Adipose tissue (tissue), 3 donors: ENCODE measurements around the gene BTBD1. TPM values are rescaled to one million over a fixed set of nuclear protein-coding genes. Genes with fewer than 3 reads are reported as not detected.
"Not testable (repeated sequence)": the region's sequence is repeated elsewhere in the genome, so short reads cannot be mapped to it uniquely, and the experiment has no call there.

ENCODE experiments used
- H3K27ac ChIP-seq: one replicate; pipeline ENCODE4 v1.5.1; 2013; ENCODE audit warnings: low read depth, low read length
- WGBS, 3 donors: extraction: QIAGEN DNeasy Blood & Tissue Kit; methylation state at CpG; one replicate each; pipeline ENCODE4 v1.1.7; 2013; 5-methylcytosine and 5-hydroxymethylcytosine counted together
- polyA plus RNA-seq, 3 donors: library from polyadenylated mRNA; stranded (reverse); fragments of 200-250 nt; gene quantifications; one replicate each; pipeline ENCODE4 v1.2.3, GENCODE V29; 2013
- donor health status: healthy with polysubstance abuse.
- donor health status: Bipolar disorder and iron deficiency.
- donor health status: healthy.

The BTBD1 gene
- polyA plus RNA-seq, 3 donors = 14.6 to 30.6 (median 29.1) TPM

GRCh38 chr15:83100097-83100646 lies 33.1 kb upstream of the BTBD1 start:
- WGBS, 3 donors = 29 to 66% (median 48%) methylated on average over 2 of the region's 2 CpGs
- no peak overlapping the region for H3K27ac ChIP-seq

GRCh38 chr15:83099290-83099689 lies 32.2 kb upstream of the BTBD1 start:
- no peak overlapping the region for H3K27ac ChIP-seq

GRCh38 chr15:83098079-83098478 lies 31.0 kb upstream of the BTBD1 start:
- H3K27ac ChIP-seq = no peak overlapping the region

More at GRCh38 chr15:83099290-83099689, 32.2 kb upstream of the BTBD1 start:
- 58 to 73% (median 69%) methylated on average over 2 of the region's 2 CpGs for WGBS, 3 donors

- WGBS, 3 donors = 85 to 92% (median 87%) methylated on average over 5 of the region's 5 CpGs
- H3K27ac ChIP-seq = no peak overlapping the region
Measured at GRCh38 chr15:83094583-83094982, 27.5 kb upstream of the BTBD1 start.

- H3K27ac ChIP-seq = no peak overlapping the region
- 45 to 67% (median 47%) methylated on average over 4 of the region's 4 CpGs for WGBS, 3 donors
Measured at GRCh38 chr15:83092309-83092976, 25.4 kb upstream of the BTBD1 start.

- H3K27ac ChIP-seq = not testable (repeated sequence)
- 82 to 95% (median 90%) methylated on average over 3 of the region's 3 CpGs for WGBS, 3 donors
Measured at GRCh38 chr15:83091965-83092308, 24.9 kb upstream of the BTBD1 start.

GRCh38 chr15:83090465-83090864 lies 23.4 kb upstream of the BTBD1 start:
- no peak overlapping the region for H3K27ac ChIP-seq
- whole genome bisulfite sequencing, 3 donors = 32 to 65% (median 64%) methylated on average over 4 of the region's 4 CpGs

GRCh38 chr15:83088876-83089275 lies 21.8 kb upstream of the BTBD1 start:
- H3K27ac ChIP-seq = no peak overlapping the region
- 70 to 80% (median 79%) methylated on average over 2 of the region's 2 CpGs for WGBS, 3 donors

GRCh38 chr15:83087576-83087975 lies 20.5 kb upstream of the BTBD1 start:
- H3K27ac ChIP-seq = no peak overlapping the region
- WGBS, 3 donors = 63 to 77% (median 71%) methylated on average over 2 of the region's 2 CpGs

GRCh38 chr15:83085864-83086552 lies 19.0 kb upstream of the BTBD1 start:
- H3K27ac ChIP-seq = not testable (repeated sequence)
- WGBS, 3 donors = 87 to 90% (median 88%) methylated on average over 8 of the region's 8 CpGs

GRCh38 chr15:83085461-83085860 lies 18.4 kb upstream of the BTBD1 start:
- not testable (repeated sequence) for H3K27ac ChIP-seq
- WGBS, 3 donors = 83 to 96% (median 88%) methylated on average over 3 of the region's 3 CpGs

- WGBS, 3 donors = 56 to 85% (median 75%) methylated on average over 5 of the region's 5 CpGs
Measured at GRCh38 chr15:83082730-83083386, 15.8 kb upstream of the BTBD1 start.

GRCh38 chr15:83081256-83082014 lies 14.4 kb upstream of the BTBD1 start:
- H3K27ac ChIP-seq = no peak overlapping the region
- 76 to 84% (median 77%) methylated on average over 5 of the region's 5 CpGs for WGBS, 3 donors

More at GRCh38 chr15:83082730-83083386, 15.8 kb upstream of the BTBD1 start:
- no peak overlapping the region for H3K27ac ChIP-seq

- WGBS, 3 donors = 51 to 72% (median 70%) methylated on average over 7 of the region's 7 CpGs
- no peak overlapping the region for H3K27ac ChIP-seq
Measured at GRCh38 chr15:83078712-83079111, 11.7 kb upstream of the BTBD1 start.

GRCh38 chr15:83077491-83078230 lies 10.6 kb upstream of the BTBD1 start:
- H3K27ac ChIP-seq = no peak overlapping the region
- 45 to 51% (median 45%) methylated on average over 5 of the region's 5 CpGs for WGBS, 3 donors

GRCh38 chr15:83069211-83069642 lies 2.2 kb upstream of the BTBD1 start:
- not testable (repeated sequence) for H3K27ac ChIP-seq
- 53 to 67% (median 61%) methylated on average over 6 of the region's 6 CpGs for WGBS, 3 donors

GRCh38 chr15:83068054-83068453 lies 1.0 kb upstream of the BTBD1 start:
- H3K27ac ChIP-seq = peak overlapping the region; percentile 66
- 70 to 83% (median 81%) methylated on average over 6 of the region's 6 CpGs for WGBS, 3 donors

- 55 to 68% (median 62%) methylated on average over 12 of the region's 12 CpGs for WGBS, 3 donors
Measured at GRCh38 chr15:83067638-83067962, 548 bp upstream of the BTBD1 start.

More at GRCh38 chr15:83067638-83067962, 548 bp upstream of the BTBD1 start:
- peak overlapping the region; percentile 66 for H3K27ac ChIP-seq
